Measurements from ENCODE around the gene ADAMTSL2.

The ADAMTSL2 gene

DNA sequence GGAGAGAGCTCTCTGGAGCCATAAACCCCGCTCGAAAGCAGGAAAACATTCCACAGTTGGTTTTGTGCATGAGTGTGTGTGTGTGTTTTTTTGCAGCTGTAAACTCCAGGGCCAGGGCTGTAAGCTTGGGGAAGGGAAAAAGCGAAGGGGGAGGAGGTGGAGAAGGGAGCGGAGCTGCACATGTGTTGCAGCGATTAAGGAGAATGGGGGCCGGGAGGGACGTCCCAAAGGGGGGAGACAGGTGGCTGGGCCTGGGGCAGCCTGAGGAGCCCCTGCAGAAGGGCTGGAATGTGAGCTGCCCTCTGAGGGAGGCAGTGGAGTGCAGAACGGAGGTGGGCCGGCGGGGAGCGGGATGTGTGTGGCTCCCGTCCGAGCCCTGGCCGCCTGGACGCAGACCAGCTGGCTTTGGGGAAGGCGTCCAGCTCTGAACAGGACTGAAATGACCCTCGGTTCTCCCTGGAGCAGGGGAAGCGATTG is 7.0 kb upstream of the ADAMTSL2 start:
- no peak for TF ChIP-seq CTCF (IDR thresholded peaks at IDR 0.05; ENCODE audit: control insufficient read depth, insufficient read depth, low read depth, low read length, missing control alignments)
- H3K4me3 ChIP-seq (ENCODE audit: control insufficient read depth, low read depth, low read length): no peak overlapping the region
- DNase-seq (ENCODE audit: low read depth): no peak

DNA sequence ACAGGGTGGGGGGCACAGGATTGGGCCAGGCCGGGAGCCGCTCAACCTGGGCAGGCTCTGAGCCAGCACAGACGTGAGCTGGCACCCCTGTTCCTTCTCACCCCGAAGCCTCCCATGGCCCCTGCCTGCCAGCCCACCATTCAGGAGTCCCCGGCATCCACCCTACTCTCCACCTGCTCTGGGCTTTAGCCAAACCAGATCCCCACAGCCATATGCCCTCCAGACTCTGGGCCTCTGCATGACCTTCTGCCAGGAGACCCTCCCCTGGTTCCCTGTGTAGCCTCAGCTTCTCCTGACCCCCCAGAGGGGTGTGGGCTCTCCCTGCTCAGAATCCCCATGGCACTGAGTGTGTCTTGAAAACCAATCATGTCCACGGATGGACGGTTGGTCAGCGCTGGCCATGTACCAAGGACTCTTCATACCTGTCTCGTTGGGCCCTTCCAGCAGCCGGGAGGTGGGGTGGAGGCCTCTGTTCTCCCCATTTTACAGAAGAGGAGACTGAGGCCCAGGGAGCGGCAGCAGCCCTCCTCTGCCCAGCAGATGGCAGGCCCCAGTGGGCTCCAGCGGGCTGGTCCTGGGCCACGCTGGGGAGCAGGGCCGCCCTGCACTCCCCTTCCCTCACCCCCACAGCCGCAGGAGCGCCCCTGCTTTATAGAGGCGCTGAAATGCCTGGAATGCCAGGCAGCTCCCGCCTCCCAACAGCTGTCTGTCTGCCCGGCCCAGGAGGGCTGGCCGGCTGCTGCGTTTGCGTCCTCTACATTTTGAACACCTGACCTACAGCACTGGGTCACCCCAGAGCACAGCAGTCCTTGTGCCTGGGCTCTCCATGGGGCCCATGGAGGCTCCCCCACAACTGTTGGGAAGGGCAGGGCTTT is 6.3 kb upstream of the ADAMTSL2 start:
- no peak overlapping the region for H3K4me3 ChIP-seq (ENCODE audit: control insufficient read depth, low read depth, low read length)
- no peak for DNase-seq (ENCODE audit: low read depth)
- no peak for TF ChIP-seq CTCF (IDR thresholded peaks at IDR 0.05; ENCODE audit: control insufficient read depth, insufficient read depth, low read depth, low read length, missing control alignments)

GRCh38 chr9:133528876-133529241 is 5.6 kb upstream of the ADAMTSL2 start:
- H3K4me3 ChIP-seq (ENCODE audit: control insufficient read depth, low read depth, low read length): no peak overlapping the region
- no peak for DNase-seq (ENCODE audit: low read depth)
- TF ChIP-seq CTCF (IDR thresholded peaks at IDR 0.05; ENCODE audit: control insufficient read depth, insufficient read depth, low read depth, low read length, missing control alignments): no peak

GRCh38 chr9:133529457-133529856 is 5.0 kb upstream of the ADAMTSL2 start:
- no peak for DNase-seq (ENCODE audit: low read depth)
- H3K4me3 ChIP-seq (ENCODE audit: control insufficient read depth, low read depth, low read length): no peak overlapping the region
- TF ChIP-seq CTCF (IDR thresholded peaks at IDR 0.05; ENCODE audit: control insufficient read depth, insufficient read depth, low read depth, low read length, missing control alignments): no peak

DNA sequence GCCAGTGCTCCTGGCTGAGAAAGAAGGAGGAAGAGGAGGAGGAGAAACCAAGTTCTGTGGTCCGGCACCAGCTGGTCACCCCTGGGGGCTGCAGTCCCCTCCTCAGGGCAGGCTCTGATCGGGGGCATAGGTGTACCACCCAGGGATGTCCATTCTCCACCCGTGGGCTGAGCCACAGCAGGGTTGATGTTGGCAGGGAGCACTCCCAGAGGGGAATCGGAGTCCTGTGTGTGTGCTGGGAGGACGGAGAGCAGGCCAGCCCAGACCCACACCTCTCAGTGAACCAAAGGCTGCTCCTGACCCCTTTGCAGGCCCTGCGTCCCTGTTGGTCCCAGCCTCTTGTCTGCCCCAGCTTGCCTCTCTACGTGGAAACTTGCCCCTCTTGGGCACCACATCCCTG is 4.6 kb upstream of the ADAMTSL2 start:
- no peak overlapping the region for H3K4me3 ChIP-seq (ENCODE audit: control insufficient read depth, low read depth, low read length)
- DNase-seq (ENCODE audit: low read depth): no peak
- TF ChIP-seq CTCF (IDR thresholded peaks at IDR 0.05; ENCODE audit: control insufficient read depth, insufficient read depth, low read depth, low read length, missing control alignments): no peak

GRCh38 chr9:133531293-133531692 is 3.2 kb upstream of the ADAMTSL2 start:
- H3K4me3 ChIP-seq (ENCODE audit: control insufficient read depth, low read depth, low read length): no peak overlapping the region
- no peak for TF ChIP-seq CTCF (IDR thresholded peaks at IDR 0.05; ENCODE audit: control insufficient read depth, insufficient read depth, low read depth, low read length, missing control alignments)
- DNase-seq (ENCODE audit: low read depth): no peak

Measured in AG09309 (cell line).